GM12878 (cell line): ENCODE results near the gene PROB1. TPM values are rescaled to one million over a fixed set of nuclear protein-coding genes. Genes with fewer than 3 reads are reported as not detected.

Experiments
- ATF2 ChIP-seq: IDR thresholded peaks from 2 replicates; pipeline ENCODE4 v1.6.1; 2012; ENCODE audit warnings: low read length, inconsistent platforms
- ATF7 ChIP-seq: fragments of 450-650 bp; IDR thresholded peaks from 2 replicates; pipeline ENCODE4 v1.6.1; 2016; ENCODE audit warnings: low read depth, mild to moderate bottlenecking
- CREB1 ChIP-seq: IDR thresholded peaks from 2 replicates; pipeline ENCODE4 v1.6.1; 2012; ENCODE audit warnings: low read depth, mild to moderate bottlenecking, inconsistent platforms
- DPF2 ChIP-seq: fragments of 450-650 bp; IDR thresholded peaks from 2 replicates; pipeline ENCODE4 v1.6.1; 2017; ENCODE audit warnings: mild to moderate bottlenecking
- FOS ChIP-seq: IDR thresholded peaks from 3 replicates; pipeline ENCODE4 v1.6.1; 2011; ENCODE audit warnings: borderline replicate concordance; ENCODE audit not compliant: insufficient read length; ENCODE audit errors: extremely low read depth
- GABPA ChIP-seq: IDR thresholded peaks from 2 replicates; pipeline ENCODE4 v1.6.1; 2014; ENCODE audit warnings: antibody characterized with exemption, low read depth, mild to moderate bottlenecking, inconsistent platforms
- HDGF ChIP-seq: fragments of 450-650 bp; IDR thresholded peaks from 2 replicates; pipeline ENCODE4 v1.6.1; 2016; ENCODE audit warnings: antibody characterized with exemption
- LARP7 ChIP-seq: fragments of 450-650 bp; IDR thresholded peaks from 2 replicates; pipeline ENCODE4 v1.6.1; 2017; ENCODE audit warnings: mild to moderate bottlenecking
- MTA2 ChIP-seq: fragments of 450-650 bp; IDR thresholded peaks from 2 replicates; pipeline ENCODE4 v1.6.1; 2016; ENCODE audit warnings: low read depth, mild to moderate bottlenecking, moderate library complexity
- MXI1 ChIP-seq: fragments of 150-350 bp; IDR thresholded peaks from 2 replicates; pipeline ENCODE4 v1.6.1; 2011; ENCODE audit warnings: low read depth, mild to moderate bottlenecking, inconsistent platforms, low read length, improper control_type of control experiment
- NFIC ChIP-seq: IDR thresholded peaks from 2 replicates; pipeline ENCODE4 v1.6.1; 2012; ENCODE audit warnings: low read depth, mild to moderate bottlenecking, inconsistent platforms, low read length, moderate library complexity
- PAX8 ChIP-seq: fragments of 450-650 bp; IDR thresholded peaks from 2 replicates; pipeline ENCODE4 v1.6.1; 2017; ENCODE audit warnings: mild to moderate bottlenecking, moderate library complexity
- POU2F2 ChIP-seq: IDR thresholded peaks from 3 replicates; pipeline ENCODE4 v1.6.1; 2011; ENCODE audit warnings: low read depth, mild to moderate bottlenecking, low read length, borderline replicate concordance
- RFX5 ChIP-seq: IDR thresholded peaks from 2 replicates; pipeline ENCODE4 v1.6.1; 2011; ENCODE audit warnings: low read depth, low read length, improper control_type of control experiment
- SIN3A ChIP-seq: IDR thresholded peaks from 2 replicates; pipeline ENCODE4 v1.6.1; 2012; ENCODE audit warnings: low read depth, low read length, improper control_type of control experiment
- SMAD5 ChIP-seq: IDR thresholded peaks from 2 replicates; pipeline ENCODE4 v1.6.1; 2016; ENCODE audit warnings: antibody characterized with exemption, low read depth
- SRF ChIP-seq, 2 experiments: IDR thresholded peaks; 2 replicates each; pipeline ENCODE4 v1.6.1; 2011; ENCODE audit warnings: low read depth in 2 of 2, low read length in 2 of 2, mild to moderate bottlenecking in 1 of 2, moderate library complexity in 1 of 2
- TCF12 ChIP-seq: IDR thresholded peaks from 2 replicates; pipeline ENCODE4 v1.6.1; 2011; ENCODE audit warnings: low read depth, mild to moderate bottlenecking, low read length
- USF2 ChIP-seq: IDR thresholded peaks from 2 replicates; pipeline ENCODE4 v1.6.1; 2011; ENCODE audit warnings: low read depth, low read length, improper control_type of control experiment, borderline replicate concordance
- ZBTB11 ChIP-seq: fragments of 450-650 bp; formaldehyde crosslinking; IDR thresholded peaks from 2 replicates; pipeline ENCODE4 v1.5.0; 2022; ENCODE audit warnings: mild to moderate bottlenecking, missing genetic modification characterization
- ZNF384 ChIP-seq: IDR thresholded peaks from 2 replicates; pipeline ENCODE4 v1.6.1; 2012; ENCODE audit warnings: low read depth, mild to moderate bottlenecking, low read length, improper control_type of control experiment, borderline replicate concordance
- ZNF622 ChIP-seq: fragments of 450-650 bp; IDR thresholded peaks from 2 replicates; pipeline ENCODE4 v1.6.1; 2017; ENCODE audit warnings: mild to moderate bottlenecking, inconsistent platforms
- polyA plus RNA-seq, 11 experiments: library from polyadenylated mRNA; depleted of rRNA in 4 of 11; unstranded in 6 of 11; stranded (reverse) in 5 of 11; fragments of >200 nt; fragmentation: Nextera tagmentation in 4 of 11; fragmentation: Illumina TruSeq in 1 of 11; extraction: Ambion mirVana in 4 of 11; extraction: Trizol in 1 of 11; gene quantifications; 1 replicate in 1 of 11; 2 replicates in 10 of 11; pipeline versions ENCODE4 v1.2.1 to v1.2.3, GENCODE V29; 2011 to 2016; ENCODE audit warnings: inconsistent platforms in 2 of 11, missing spikeins in 2 of 11, low read depth in 1 of 11
- total RNA-seq, 4 experiments: library from RNA; depleted of rRNA in 3 of 4; stranded (reverse); fragments of >200 nt in 3 of 4; fragmentation: Illumina TruSeq in 1 of 4; extraction: Trizol in 1 of 4; gene quantifications; 2 replicates each; pipeline versions ENCODE4 v1.2.1 to v1.2.3, GENCODE V29; 2013 to 2021

Gene PROB1
- total and polyA plus RNA-seq, 10 of the 15 experiments (the other 5 are each of a cell fraction or from before 2014, with no cell fraction given), result 0.14 to 8.1 (median 2.9) TPM

- TF ChIP-seq ZBTB11 (CRISPR knock-in tag) (no peak), FOS (no peak), SIN3A (peak; percentile 71; the same call in 1 of the 2 replicates), GABPA (no peak), USF2 (no peak), MTA2 (no peak; the same call in 1 of the 2 replicates), ATF2 (peak; percentile 87), CREB1 (peak; percentile 91), TCF12 (0 out of 2 replicates have a peak, but pooled peaks have one; percentile 1), POU2F2 (peak; percentile 46; the same call in 1 of the 3 replicates), DPF2 (no peak), NFIC (no peak), MXI1 (peak; percentile 92), SMAD5 (no peak), ATF7 (peak; percentile 91), ZNF622 (no peak), RFX5 (no peak; the same call in none of the 2 replicates), SRF (IDR thresholded peaks at IDR 0.05; ENCODE audit: low read depth in 2 of 2, low read length in 2 of 2) (0 out of 4 replicates have a peak, but pooled peaks of 1 of the 2 experiments have one; percentile 43), PAX8 (no peak), LARP7 (peak; percentile 37; the same call in 1 of the 2 replicates), HDGF (peak; percentile 83), ZNF384 (no peak)
These were observed 9.0 kb upstream of the PROB1 start, which contains the start of gene SPATA24 (continued) for GRCh38 chr5:139403787-139404483.
